Subcutaneous adipose tissue (tissue), 4 donors: ENCODE measurements around the gene RIC1. TPM values are rescaled to one million over a fixed set of nuclear protein-coding genes. Genes with fewer than 3 reads are reported as not detected.

Source experiments
- total RNA-seq, 4 donors: library from RNA; depleted of rRNA; stranded (reverse); fragments of >200 nt; gene quantifications; one replicate each; pipeline ENCODE4 v1.1.0, GENCODE V29; 2016
- TF ChIP-seq, protein P1 (sequence below): fragments of 450-650 bp; IDR thresholded peaks from one replicate; pipeline ENCODE4 v1.5.1; 2016; ENCODE audit warnings: low read depth, mild to moderate bottlenecking, control low read depth, antibody characterized with exemption, moderate library complexity

RIC1 gene
- total RNA-seq, 4 donors from 2014 or later = 38.5 to 52.8 (median 48.5) TPM

- TF ChIP-seq, protein P1, sequence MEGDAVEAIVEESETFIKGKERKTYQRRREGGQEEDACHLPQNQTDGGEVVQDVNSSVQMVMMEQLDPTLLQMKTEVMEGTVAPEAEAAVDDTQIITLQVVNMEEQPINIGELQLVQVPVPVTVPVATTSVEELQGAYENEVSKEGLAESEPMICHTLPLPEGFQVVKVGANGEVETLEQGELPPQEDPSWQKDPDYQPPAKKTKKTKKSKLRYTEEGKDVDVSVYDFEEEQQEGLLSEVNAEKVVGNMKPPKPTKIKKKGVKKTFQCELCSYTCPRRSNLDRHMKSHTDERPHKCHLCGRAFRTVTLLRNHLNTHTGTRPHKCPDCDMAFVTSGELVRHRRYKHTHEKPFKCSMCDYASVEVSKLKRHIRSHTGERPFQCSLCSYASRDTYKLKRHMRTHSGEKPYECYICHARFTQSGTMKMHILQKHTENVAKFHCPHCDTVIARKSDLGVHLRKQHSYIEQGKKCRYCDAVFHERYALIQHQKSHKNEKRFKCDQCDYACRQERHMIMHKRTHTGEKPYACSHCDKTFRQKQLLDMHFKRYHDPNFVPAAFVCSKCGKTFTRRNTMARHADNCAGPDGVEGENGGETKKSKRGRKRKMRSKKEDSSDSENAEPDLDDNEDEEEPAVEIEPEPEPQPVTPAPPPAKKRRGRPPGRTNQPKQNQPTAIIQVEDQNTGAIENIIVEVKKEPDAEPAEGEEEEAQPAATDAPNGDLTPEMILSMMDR = no peak
These were observed 17.4 kb upstream of the RIC1 start for GRCh38 chr9:5611321-5612184.

DNA sequence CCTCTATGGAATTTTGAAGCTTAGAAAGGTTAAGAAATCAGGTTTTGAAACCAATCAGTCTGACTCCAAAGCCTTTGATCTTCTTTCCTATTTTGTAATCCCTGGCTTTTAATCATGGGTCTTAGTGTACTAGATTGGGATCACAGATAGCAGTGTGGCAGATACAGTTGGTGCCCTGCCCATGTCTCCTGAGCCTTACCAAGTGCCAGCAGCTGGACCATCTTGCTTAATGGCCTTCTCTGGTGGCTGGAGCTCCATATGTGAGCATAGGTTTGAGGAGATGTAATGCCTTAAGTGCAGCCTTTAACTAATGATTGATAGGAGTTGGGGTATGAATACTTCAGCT, 16.7 kb upstream of the RIC1 start:
- TF ChIP-seq, protein P1 = no peak

DNA sequence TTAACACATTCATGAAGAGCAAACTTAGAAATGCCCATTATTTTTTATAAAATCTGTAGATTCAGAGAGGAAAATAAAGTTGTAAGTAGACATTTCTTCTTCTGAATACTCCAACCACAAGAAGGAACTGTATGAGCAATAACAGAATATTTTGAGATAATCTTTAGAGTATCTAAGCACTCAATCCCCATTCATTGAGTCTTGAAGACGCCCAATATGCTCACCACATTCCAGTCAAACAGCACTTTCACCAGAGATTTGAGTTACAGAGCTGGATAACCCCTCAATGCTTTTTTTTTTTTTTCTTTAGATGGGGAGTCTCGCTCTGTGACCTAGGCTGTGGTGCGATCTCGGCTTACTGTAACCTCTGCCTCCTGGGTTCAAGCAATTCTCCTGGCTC, 14.7 kb upstream of the RIC1 start:
- TF ChIP-seq, protein P1 = no peak

GRCh38 chr9:5614985-5615384, 13.9 kb upstream of the RIC1 start:
- TF ChIP-seq, protein P1 = no peak

DNA sequence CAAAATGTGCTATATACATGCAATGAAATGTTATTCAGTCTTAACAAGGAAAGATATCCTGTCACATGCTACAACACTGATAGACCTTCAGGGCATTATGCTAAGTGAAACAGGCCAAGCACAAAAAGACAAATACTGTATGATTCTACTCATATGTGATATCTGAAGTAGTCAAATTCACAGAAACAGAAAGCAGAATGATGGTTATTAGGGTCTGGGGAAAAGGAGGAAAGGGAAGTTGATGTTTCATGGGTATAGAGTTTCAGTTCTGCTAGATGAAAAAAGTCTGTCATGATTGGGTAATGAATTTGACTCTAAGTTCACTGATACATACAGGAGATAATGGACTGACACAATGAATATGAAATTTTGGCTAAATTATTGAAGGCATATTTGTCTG, 11.2 kb upstream of the RIC1 start:
- TF ChIP-seq, protein P1 = no peak

GRCh38 chr9:5620494-5620893, 8.4 kb upstream of the RIC1 start:
- TF ChIP-seq, protein P1 = no peak

GRCh38 chr9:5621327-5621726, 7.6 kb upstream of the RIC1 start:
- TF ChIP-seq, protein P1 = no peak
